GM12874 (cell line): Measurements from ENCODE around the gene RXRA.

Experiments
- CTCF ChIP-seq: IDR thresholded peaks from 2 replicates; pipeline ENCODE4 v1.5.1; 2011; ENCODE audit warnings: low read depth, mild to moderate bottlenecking, control low read depth, low read length, moderate library complexity; ENCODE audit not compliant: insufficient read depth

The RXRA gene

DNA sequence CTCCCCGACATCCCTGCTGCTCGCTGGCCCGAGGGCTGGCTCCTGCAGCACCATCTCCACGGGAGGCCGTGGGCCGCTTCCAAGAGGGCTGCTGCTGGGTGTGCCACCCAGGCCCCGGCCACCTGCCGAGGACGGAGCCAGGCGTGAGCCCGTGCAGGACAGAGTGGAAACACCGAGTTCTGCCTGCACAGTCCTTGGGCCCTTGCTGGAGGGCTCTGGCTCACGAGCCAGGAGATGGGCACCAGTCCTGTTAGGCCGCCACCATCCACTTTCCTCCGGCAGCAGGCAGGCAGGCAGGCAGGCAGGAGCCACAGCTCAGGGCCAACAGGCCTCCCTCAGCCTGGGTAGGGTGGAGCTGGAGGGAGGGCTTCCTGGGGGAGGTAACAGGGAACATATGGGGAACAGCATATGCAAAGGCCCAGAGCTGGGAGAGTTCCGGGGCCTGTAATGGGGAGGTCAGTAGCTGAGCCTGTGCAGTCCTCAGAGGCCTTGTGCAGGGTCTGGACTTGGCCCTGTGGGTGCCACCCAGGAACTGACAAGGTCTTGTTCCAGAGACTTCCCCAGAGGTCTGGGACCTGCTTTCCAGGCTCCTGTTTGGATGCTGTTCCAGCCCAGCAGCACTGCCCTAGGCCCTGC is 31.9 kb downstream of the RXRA start:
- TF ChIP-seq CTCF, result no peak

- no peak for TF ChIP-seq CTCF
Measured at GRCh38 chr9:134358662-134359319, 32.5 kb downstream of the RXRA start.

DNA sequence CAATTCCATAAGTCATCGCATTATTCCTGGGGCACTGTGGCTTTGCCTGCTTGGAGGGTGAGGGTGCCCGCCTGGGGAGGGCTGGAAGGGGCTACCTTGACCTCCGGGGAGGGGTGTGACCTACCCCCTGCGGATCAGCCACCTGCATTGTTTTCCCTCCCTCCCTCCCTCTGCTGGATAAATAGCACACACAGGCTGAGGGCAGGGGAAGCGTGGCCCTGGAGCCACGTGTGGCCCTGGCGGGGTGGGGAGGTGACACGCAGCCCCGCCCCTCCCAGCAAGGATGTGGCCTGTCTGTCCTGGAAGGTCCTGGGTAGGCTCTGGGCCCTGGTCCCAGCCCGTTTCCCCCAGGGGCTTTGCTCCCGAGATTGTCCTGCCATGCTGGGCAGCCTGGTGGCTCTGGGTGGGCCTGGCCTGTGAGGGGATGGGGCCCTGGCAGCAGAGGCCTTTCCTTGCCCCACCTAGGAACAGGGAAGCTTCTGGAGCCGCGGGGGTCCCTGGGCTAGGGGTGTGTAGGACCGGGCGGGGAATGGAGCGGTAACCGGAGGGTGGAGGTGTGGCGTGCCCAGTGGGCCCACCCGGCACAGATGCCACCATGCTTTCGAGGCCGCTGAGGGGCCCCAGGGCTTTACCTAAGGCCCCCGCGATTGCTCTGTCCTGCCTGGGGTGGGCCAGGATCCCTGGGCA is 33.4 kb downstream of the RXRA start:
- TF ChIP-seq CTCF, result no peak

- TF ChIP-seq CTCF, result no peak
Measured at GRCh38 chr9:134360180-134360759, 34.0 kb downstream of the RXRA start.

DNA sequence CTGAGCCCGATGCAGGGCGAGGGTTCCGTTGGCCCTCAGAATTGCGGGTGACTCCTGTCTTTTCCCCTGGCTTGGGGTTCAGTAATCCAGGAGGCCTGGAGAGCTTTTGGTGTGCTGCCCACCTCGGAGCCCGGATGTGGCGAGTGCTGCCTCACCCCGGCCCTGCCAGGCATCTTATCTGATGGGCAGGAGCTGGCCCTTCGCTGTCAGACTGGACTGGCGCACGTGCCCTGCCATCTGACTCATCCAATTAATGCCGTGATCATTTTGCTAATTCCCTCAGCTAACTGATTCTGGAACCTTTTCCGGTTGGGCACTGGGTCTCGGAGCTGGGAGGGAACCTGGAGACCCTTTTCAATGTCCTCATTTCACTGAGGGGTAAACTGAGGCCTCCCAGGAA is 34.6 kb downstream of the RXRA start:
- TF ChIP-seq CTCF, result no peak

GRCh38 chr9:134361426-134361825 is 35.2 kb downstream of the RXRA start:
- no peak for TF ChIP-seq CTCF

GRCh38 chr9:134361843-134362414 is 35.7 kb downstream of the RXRA start:
- TF ChIP-seq CTCF, result no peak
